H9 (cell line): ENCODE results near the gene NUP88. TPM values are rescaled to one million over a fixed set of nuclear protein-coding genes. Genes with fewer than 3 reads are reported as not detected.
A peak's percentile ranks its signal among the peaks of the same experiment; 100 is the strongest.

ENCODE experiments used
- DNase-seq: peaks from one replicate; pipeline ENCODE4 v3.0.0-alpha.2; 2017
- H2AFZ ChIP-seq: one replicate; pipeline ENCODE4 v1.6.1; 2013; ENCODE audit warnings: mild to moderate bottlenecking, low read length, control low read depth, moderate library complexity
- H2AK5ac ChIP-seq: 2 replicates; pipeline ENCODE4 v1.6.1; 2013; ENCODE audit warnings: low read length, control low read depth, mixed read lengths; ENCODE audit not compliant: insufficient read length
- H2BK120ac ChIP-seq: one replicate; pipeline ENCODE4 v1.6.1; 2013; ENCODE audit warnings: low read depth, mild to moderate bottlenecking, low read length, control low read depth, inconsistent platforms; ENCODE audit not compliant: poor library complexity, severe bottlenecking
- H2BK12ac ChIP-seq: 2 replicates; pipeline ENCODE4 v1.6.1; 2013; ENCODE audit warnings: low read length, control low read depth, mixed read lengths, low read depth; ENCODE audit not compliant: insufficient read length
- H2BK15ac ChIP-seq: 2 replicates; pipeline ENCODE4 v1.6.1; 2013; ENCODE audit warnings: low read depth, low read length, control low read depth
- H2BK20ac ChIP-seq: one replicate; pipeline ENCODE4 v1.6.1; 2013; ENCODE audit warnings: low read depth, mild to moderate bottlenecking, low read length, control low read depth, inconsistent platforms; ENCODE audit not compliant: poor library complexity, severe bottlenecking
- H2BK5ac ChIP-seq: 2 replicates; pipeline ENCODE4 v1.6.1; 2013; ENCODE audit warnings: low read length, control low read depth, mixed read lengths; ENCODE audit not compliant: insufficient read length
- H3K14ac ChIP-seq: 2 replicates; pipeline ENCODE4 v1.6.1; 2013; ENCODE audit warnings: low read length, control low read depth; ENCODE audit not compliant: insufficient read depth
- H3K18ac ChIP-seq: 2 replicates; pipeline ENCODE4 v1.6.1; 2013; ENCODE audit warnings: low read depth, mild to moderate bottlenecking, mixed read lengths, low read length, control low read depth; ENCODE audit not compliant: insufficient read length
- H3K23ac ChIP-seq: 2 replicates; pipeline ENCODE4 v1.6.1; 2013; ENCODE audit warnings: low read length, control low read depth, mixed read lengths, low read depth; ENCODE audit not compliant: insufficient read length
- H3K23me2 ChIP-seq: 2 replicates; pipeline ENCODE4 v1.6.1; 2013; ENCODE audit warnings: low read depth, mild to moderate bottlenecking, mixed read lengths, low read length, control low read depth; ENCODE audit not compliant: insufficient read length, poor library complexity, severe bottlenecking
- H3K27ac ChIP-seq: 2 replicates; pipeline ENCODE4 v1.5.1; 2013; ENCODE audit warnings: low read length, control low read depth, mixed read lengths, low read depth; ENCODE audit not compliant: insufficient read length
- H3K27me3 ChIP-seq: 2 replicates; pipeline ENCODE4 v1.6.1; 2013; ENCODE audit warnings: low read length, control low read depth, inconsistent platforms; ENCODE audit not compliant: insufficient read depth
- H3K4ac ChIP-seq: 2 replicates; pipeline ENCODE4 v1.6.1; 2013; ENCODE audit warnings: low read depth, mild to moderate bottlenecking, control low read depth, inconsistent platforms, low read length, moderate library complexity
- H3K4me1 ChIP-seq: 2 replicates; pipeline ENCODE4 v1.6.1; 2013; ENCODE audit warnings: low read length, control low read depth, inconsistent platforms; ENCODE audit not compliant: insufficient read depth
- H3K4me2 ChIP-seq: 2 replicates; pipeline ENCODE4 v1.6.1; 2013; ENCODE audit warnings: low read length, control low read depth, mixed read lengths; ENCODE audit not compliant: insufficient read length, insufficient read depth
- H3K56ac ChIP-seq: 2 replicates; pipeline ENCODE4 v1.6.1; 2013; ENCODE audit warnings: low read depth, mild to moderate bottlenecking, mixed read lengths, low read length, control low read depth; ENCODE audit not compliant: insufficient read length
- H3K79me1 ChIP-seq: 2 replicates; pipeline ENCODE4 v1.6.1; 2013; ENCODE audit warnings: low read depth, mild to moderate bottlenecking, moderate library complexity, low read length, control low read depth, inconsistent platforms; ENCODE audit not compliant: insufficient read depth, poor library complexity, severe bottlenecking
- H3K79me2 ChIP-seq: 2 replicates; pipeline ENCODE4 v1.6.1; 2013; ENCODE audit warnings: low read length, control low read depth, inconsistent platforms; ENCODE audit not compliant: insufficient read depth
- H3K9ac ChIP-seq: 2 replicates; pipeline ENCODE4 v1.6.1; 2013; ENCODE audit warnings: low read length, control low read depth, mixed read lengths; ENCODE audit not compliant: insufficient read length; ENCODE audit errors: extremely low read depth
- H3K9me3 ChIP-seq: one replicate; pipeline ENCODE4 v1.6.1; 2013; ENCODE audit warnings: low read depth, low read length, inconsistent platforms; ENCODE audit not compliant: control insufficient read depth
- H3T11ph ChIP-seq: one replicate; pipeline ENCODE4 v1.6.1; 2013; ENCODE audit warnings: mild to moderate bottlenecking, low read length, control low read depth, inconsistent platforms
- H4K20me1 ChIP-seq: one replicate; pipeline ENCODE4 v1.6.1; 2013; ENCODE audit not compliant: control insufficient read depth, insufficient read length, insufficient read depth
- H4K5ac ChIP-seq: 2 replicates; pipeline ENCODE4 v1.6.1; 2013; ENCODE audit warnings: low read depth, mild to moderate bottlenecking, mixed read lengths, low read length, control low read depth; ENCODE audit not compliant: insufficient read length
- H4K8ac ChIP-seq: replicated peaks from 2 replicates; pipeline ENCODE4 v1.6.1; 2013; ENCODE audit warnings: low read length, control low read depth, mixed read lengths, low read depth; ENCODE audit not compliant: insufficient read length
- H4K91ac ChIP-seq: 2 replicates; pipeline ENCODE4 v1.6.1; 2013; ENCODE audit warnings: low read depth, mild to moderate bottlenecking, moderate library complexity, mixed read lengths, low read length, control low read depth; ENCODE audit not compliant: insufficient read length
- H3K27ac Mint-ChIP-seq, 3 experiments: 2 replicates in 2 of 3; 3 replicates in 1 of 3; pipeline ENCODE4 v1.8.0; 2020 to 2021; ENCODE audit warnings: mixed read lengths in 3 of 3, mild to moderate bottlenecking in 1 of 3, moderate library complexity in 1 of 3
- H3K27me3 Mint-ChIP-seq: 2 replicates; pipeline ENCODE4 v1.8.0; 2021; ENCODE audit warnings: low read depth, mild to moderate bottlenecking, moderate library complexity, mixed read lengths
- H3K36me3 Mint-ChIP-seq, 3 experiments: 2 replicates in 2 of 3; 3 replicates in 1 of 3; pipeline ENCODE4 v1.8.0; 2020 to 2021; ENCODE audit warnings: low read depth in 3 of 3, mixed read lengths in 3 of 3; ENCODE audit not compliant: insufficient read depth in 1 of 3
- H3K4me1 Mint-ChIP-seq, 2 experiments: 2 replicates each; pipeline ENCODE4 v1.8.0; 2020; ENCODE audit warnings: mixed read lengths in 2 of 2
- H3K4me3 Mint-ChIP-seq, 2 experiments: 2 replicates in 1 of 2; 3 replicates in 1 of 2; pipeline ENCODE4 v1.8.0; 2020 to 2021; ENCODE audit warnings: mild to moderate bottlenecking in 2 of 2, mixed read lengths in 2 of 2, moderate library complexity in 1 of 2
- H3K9me3 Mint-ChIP-seq, 2 experiments: 2 replicates in 1 of 2; 3 replicates in 1 of 2; pipeline ENCODE4 v1.8.0; 2020; ENCODE audit warnings: mild to moderate bottlenecking in 2 of 2, mixed read lengths in 2 of 2, moderate library complexity in 1 of 2
- CTCF ChIP-seq: fragments of 200-600 bp; sonication (generic); conservative IDR thresholded peaks from 3 replicates; pipeline ENCODE4 v1.8.0; 2021; ENCODE audit warnings: antibody characterized with exemption, mild to moderate bottlenecking
- WGBS: extraction: QIAGEN DNeasy Blood & Tissue Kit; methylation state at CpG from one replicate; pipeline ENCODE4 v1.1.7; 2013; ENCODE audit warnings: missing lambda C conversion rate, low lambda C conversion rate, mixed read lengths; ENCODE audit not compliant: insufficient read length; ENCODE audit errors: extremely low coverage; 5-methylcytosine and 5-hydroxymethylcytosine counted together
- total RNA-seq: library from RNA; stranded (reverse); gene quantifications from 2 replicates; pipeline ENCODE4 v1.2.1, GENCODE V29; 2021

Gene NUP88
- total RNA-seq, 1 experiment from 2014 or later: 98.2 TPM

GRCh38 chr17:5419959-5420653 lies 644 bp upstream of the NUP88 start, which contains the start of gene RPAIN:
Gene RPAIN (plus strand): TSS chr17:5420182. CDS start chr17:5420211, 29 bp downstream.
- H2AK5ac ChIP-seq: no peak within 1 kb of the TSS
- no peak within 1 kb of the TSS for H4K8ac ChIP-seq
- no peaks in the 10 kb centered on the region for H3K27me3 Mint-ChIP-seq
- no CpG with 5 or more reads among the region's 41 CpGs for WGBS
- H3K27ac ChIP-seq: peak within 1 kb of the TSS; percentile 26
- peak within 1 kb of the TSS; percentile 96 for H3K9ac ChIP-seq
- no peaks in the 10 kb centered on the region for H3K9me3 Mint-ChIP-seq
- H3K56ac ChIP-seq: peak within 1 kb of the TSS; percentile 42
- H3K4ac ChIP-seq: no peak within 1 kb of the TSS
- H3K79me1 ChIP-seq: peaks cover 6% of the 10 kb centered on the region
- TF ChIP-seq CTCF: no peak
- H2BK120ac ChIP-seq: no peak within 1 kb of the TSS
- DNase-seq: peak; percentile 94
- no peak within 1 kb of the TSS for H2BK12ac ChIP-seq
- H4K91ac ChIP-seq: no peak within 1 kb of the TSS
- H3K36me3 Mint-ChIP-seq: peaks cover 24 to 61% (median 49%) of the 10 kb centered on the region in 3 experiments; a peak in 6 of 7 replicates
- no peak within 1 kb of the TSS for H2BK15ac ChIP-seq
- peak within 1 kb of the TSS; percentile 98 to 99 (median 99) for H3K27ac Mint-ChIP-seq
- H3K14ac ChIP-seq: peak within 1 kb of the TSS; percentile 94
- H3K4me1 ChIP-seq: no peaks in the 10 kb centered on the region
- H2BK5ac ChIP-seq: peak within 1 kb of the TSS; percentile 8
- peak within 1 kb of the TSS; percentile 91 for H3K18ac ChIP-seq
- H3K79me2 ChIP-seq: peaks cover 20% of the 10 kb centered on the region; the same call in 1 of the 2 replicates
- peaks cover 8% of the 10 kb centered on the region for H3K23me2 ChIP-seq
- peak within 1 kb of the TSS; percentile 98 to 100 for H3K4me3 Mint-ChIP-seq
- peak within 1 kb of the TSS; percentile 98 for H3K4me2 ChIP-seq
- H3K9me3 ChIP-seq: no peaks in the 10 kb centered on the region
- H3K23ac ChIP-seq: no peak within 1 kb of the TSS
- peak within 1 kb of the TSS; percentile 47 for H4K5ac ChIP-seq
- peak within 1 kb of the TSS; percentile 63 for H2AFZ ChIP-seq
- no peaks in the 10 kb centered on the region for H4K20me1 ChIP-seq
- no peak within 1 kb of the TSS for H3T11ph ChIP-seq
- peaks cover 9 to 19% of the 10 kb centered on the region in 2 experiments for H3K4me1 Mint-ChIP-seq
- no peaks in the 10 kb centered on the region for H3K27me3 ChIP-seq
- H2BK20ac ChIP-seq: no peak within 1 kb of the TSS
